ENCODE results near the gene MACROD2. TPM values are rescaled to one million over a fixed set of nuclear protein-coding genes. Genes with fewer than 3 reads are reported as not detected.

MACROD2 gene
- total and polyA plus RNA-seq, 11 donors = 0.54 to 5.4 (median 2.4) TPM

- H3K27ac ChIP-seq = no peak overlapping the region
- ATAC-seq = no peak
- no peak for DNase-seq
- H3K4me3 ChIP-seq = no peak overlapping the region
- H3K9me3 ChIP-seq = no peaks in the 10 kb centered on the region
- WGBS, 4 donors = 83 to 89% (median 85%) methylated on average over 6 of the region's 6 CpGs
- no peaks in the 10 kb centered on the region for H3K27me3 ChIP-seq
- H3K4me1 ChIP-seq = no peaks in the 10 kb centered on the region
- no peak for TF ChIP-seq POLR2A (IDR thresholded peaks at IDR 0.05)
- no peak for TF ChIP-seq CTCF (IDR thresholded peaks at IDR 0.05)
- intact Hi-C loops (cut with DNase I) = loop anchor here in 1 of 10 donors (10.0 kb wide), 1 partner anchor 60 kb away; no protein-coding TSS in a partner anchor
- H3K36me3 ChIP-seq = no peaks in the 10 kb centered on the region
Observed at GRCh38 chr20:15584507-15584906, 1589.2 kb downstream of the MACROD2 start.

- H3K4me3 ChIP-seq = no peak overlapping the region
- H3K9me3 ChIP-seq = no peaks in the 10 kb centered on the region
- no peaks in the 10 kb centered on the region for H3K27me3 ChIP-seq
- DNase-seq (no peak), ATAC-seq (no peak)
- H3K27ac ChIP-seq = no peak overlapping the region
- WGBS, 4 donors = 64 to 69% (median 66%) methylated on average over 4 of the region's 4 CpGs
- intact Hi-C loops (cut with DNase I) = no loop called here
- no peaks in the 10 kb centered on the region for H3K36me3 ChIP-seq
- TF ChIP-seq POLR2A (IDR thresholded peaks at IDR 0.05) (no peak), CTCF (IDR thresholded peaks at IDR 0.05) (no peak)
- no peaks in the 10 kb centered on the region for H3K4me1 ChIP-seq
Observed at GRCh38 chr20:15593081-15593480, 1597.8 kb downstream of the MACROD2 start.

GRCh38 chr20:15594158-15594695, 1598.9 kb downstream of the MACROD2 start:
- TF ChIP-seq CTCF (IDR thresholded peaks at IDR 0.05) (no peak), POLR2A (IDR thresholded peaks at IDR 0.05) (no peak)
- H3K4me3 ChIP-seq = no peak overlapping the region
- no peaks in the 10 kb centered on the region for H3K36me3 ChIP-seq
- DNase-seq (no peak), ATAC-seq (no peak)
- intact Hi-C loops (cut with DNase I) = no loop called here
- no peaks in the 10 kb centered on the region for H3K9me3 ChIP-seq
- WGBS, 4 donors = 72 to 81% (median 79%) methylated on average over 2 of the region's 2 CpGs
- H3K27me3 ChIP-seq = no peaks in the 10 kb centered on the region
- H3K4me1 ChIP-seq = no peaks in the 10 kb centered on the region
- H3K27ac ChIP-seq = no peak overlapping the region

GRCh38 chr20:15596220-15596890, 1601.0 kb downstream of the MACROD2 start:
- Histone ChIP-seq H3K9me3 (no peaks in the 10 kb centered on the region), H3K36me3 (no peaks in the 10 kb centered on the region), H3K4me3 (no peak overlapping the region), H3K4me1 (no peaks in the 10 kb centered on the region), H3K27ac (no peak overlapping the region), H3K27me3 (no peaks in the 10 kb centered on the region)
- no peak for ATAC-seq
- no peak for DNase-seq
- intact Hi-C loops (cut with DNase I) = no loop called here
- WGBS, 4 donors = 84 to 88% (median 87%) methylated on average over 3 of the region's 3 CpGs
- TF ChIP-seq POLR2A (IDR thresholded peaks at IDR 0.05) (no peak), CTCF (IDR thresholded peaks at IDR 0.05) (no peak)
